Limb (tissue), 2 donors: ENCODE data around the gene KCNJ16.

ENCODE experiments used
- DNase-seq, 2 donors: peaks; one replicate each; pipeline ENCODE4 v3.0.0-alpha.2; 2016; ENCODE audit errors: extremely low spot score in 2 of 2

KCNJ16 gene

DNA sequence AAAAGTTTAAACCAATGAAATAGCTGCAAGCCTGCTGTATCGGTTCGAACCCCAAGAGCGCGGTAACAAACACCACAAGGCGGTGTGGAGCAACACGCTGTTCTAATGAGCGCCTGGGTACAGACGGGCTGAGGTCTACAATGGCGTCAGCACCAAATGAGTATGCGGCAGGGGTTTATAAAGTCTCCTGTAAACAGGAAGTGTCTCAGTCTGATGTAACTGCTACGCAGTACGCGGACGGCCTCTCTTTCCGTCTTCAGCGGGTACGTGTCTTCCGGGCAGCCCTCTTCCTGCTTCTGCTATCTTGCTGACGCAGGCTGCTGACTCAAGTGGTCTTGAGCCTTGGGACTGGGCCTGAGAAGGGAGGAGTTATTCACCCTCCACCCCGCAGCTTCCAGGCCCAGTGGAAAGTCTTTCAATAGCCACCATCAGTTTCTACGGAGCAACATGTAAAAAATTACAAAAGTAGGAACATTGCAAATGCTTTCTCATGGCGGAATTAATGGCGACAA is 53.8 kb downstream of the KCNJ16 start:
- no peak for DNase-seq

DNA sequence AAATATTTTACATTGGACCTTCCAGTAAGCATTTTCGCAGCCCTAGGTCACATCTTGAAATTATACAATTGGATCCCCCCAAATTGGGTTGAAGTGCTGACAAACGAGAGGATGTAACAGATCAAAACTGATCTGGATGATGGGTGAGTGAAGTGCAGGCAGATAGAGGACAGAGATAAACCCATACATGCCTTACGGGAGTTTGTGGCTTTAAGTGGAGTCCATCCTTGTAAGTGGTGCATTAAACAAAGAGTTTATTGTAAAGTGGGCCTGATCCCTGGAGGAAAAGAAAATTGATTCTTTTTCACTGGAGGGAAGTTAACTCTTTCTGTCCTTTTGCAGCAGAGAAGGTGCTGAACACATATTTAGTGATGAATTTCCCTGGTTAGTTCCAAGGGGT is 55.3 kb downstream of the KCNJ16 start:
- DNase-seq, result no peak

DNA sequence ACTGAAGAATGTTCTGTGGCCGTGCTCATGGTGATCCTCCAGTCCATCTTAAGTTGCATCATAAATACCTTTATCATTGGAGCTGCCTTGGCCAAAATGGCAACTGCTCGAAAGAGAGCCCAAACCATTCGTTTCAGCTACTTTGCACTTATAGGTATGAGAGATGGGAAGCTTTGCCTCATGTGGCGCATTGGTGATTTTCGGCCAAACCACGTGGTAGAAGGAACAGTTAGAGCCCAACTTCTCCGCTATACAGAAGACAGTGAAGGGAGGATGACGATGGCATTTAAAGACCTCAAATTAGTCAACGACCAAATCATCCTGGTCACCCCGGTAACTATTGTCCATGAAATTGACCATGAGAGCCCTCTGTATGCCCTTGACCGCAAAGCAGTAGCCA is 57.5 kb downstream of the KCNJ16 start:
- no peak for DNase-seq

DNA sequence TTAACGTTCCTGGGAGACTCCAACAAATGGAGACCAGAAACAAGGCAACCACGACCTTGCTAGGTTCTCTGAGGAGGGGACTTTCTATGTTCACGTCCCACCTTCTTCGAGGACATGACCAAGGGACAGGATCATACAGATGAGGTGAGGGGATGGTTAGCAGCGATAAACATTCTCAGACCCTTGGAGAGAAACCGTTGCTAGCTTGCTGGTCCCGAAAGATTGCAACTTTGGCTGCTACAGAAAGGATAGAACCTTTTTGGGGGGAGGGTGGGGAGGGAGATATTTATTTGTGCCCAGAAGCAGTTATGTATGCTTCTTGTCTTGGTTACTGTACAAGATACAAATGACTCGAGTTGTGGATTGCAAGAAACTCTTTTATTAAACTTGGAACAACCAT is 59.0 kb downstream of the KCNJ16 start:
- no peak for DNase-seq

DNA sequence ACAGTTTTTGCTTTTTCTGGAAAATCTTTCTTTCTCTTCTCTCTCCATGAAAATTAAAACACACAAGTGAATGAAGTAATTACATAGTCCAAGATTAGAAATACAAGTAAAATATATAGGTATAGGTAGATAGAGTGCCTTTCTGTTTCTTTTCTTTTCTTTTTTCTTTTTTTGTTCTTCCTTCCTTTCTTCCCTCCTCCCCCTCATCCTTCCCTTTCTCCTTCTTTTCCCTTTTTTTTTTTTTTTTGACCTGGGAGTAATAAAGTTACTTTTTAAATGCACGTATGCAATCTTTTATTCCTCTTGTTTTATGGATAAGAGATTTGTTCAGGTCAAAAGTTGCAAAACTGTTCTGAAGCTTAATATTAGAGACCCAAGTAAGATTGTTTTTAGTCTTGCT is 59.8 kb downstream of the KCNJ16 start:
- no peak for DNase-seq

DNA sequence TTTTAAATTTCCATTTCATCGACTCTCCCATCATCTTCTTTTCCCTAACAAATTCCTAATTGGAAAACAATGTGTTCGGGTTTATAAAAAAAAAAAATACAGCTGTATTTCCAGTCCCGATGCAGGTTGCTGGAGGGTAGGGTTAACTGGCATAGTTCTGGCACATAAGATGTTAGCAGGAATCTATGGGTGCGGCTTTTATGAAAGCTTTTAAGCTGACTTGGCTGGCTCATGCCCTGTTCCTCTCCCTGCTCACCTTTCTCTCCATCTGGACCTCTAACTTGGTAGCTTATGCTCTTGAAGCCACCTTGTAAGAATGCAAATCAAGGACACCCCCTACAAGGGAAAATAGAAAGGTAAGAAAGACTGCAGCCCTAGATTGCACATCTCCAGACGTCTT is 61.1 kb downstream of the KCNJ16 start:
- no peak for DNase-seq

DNA sequence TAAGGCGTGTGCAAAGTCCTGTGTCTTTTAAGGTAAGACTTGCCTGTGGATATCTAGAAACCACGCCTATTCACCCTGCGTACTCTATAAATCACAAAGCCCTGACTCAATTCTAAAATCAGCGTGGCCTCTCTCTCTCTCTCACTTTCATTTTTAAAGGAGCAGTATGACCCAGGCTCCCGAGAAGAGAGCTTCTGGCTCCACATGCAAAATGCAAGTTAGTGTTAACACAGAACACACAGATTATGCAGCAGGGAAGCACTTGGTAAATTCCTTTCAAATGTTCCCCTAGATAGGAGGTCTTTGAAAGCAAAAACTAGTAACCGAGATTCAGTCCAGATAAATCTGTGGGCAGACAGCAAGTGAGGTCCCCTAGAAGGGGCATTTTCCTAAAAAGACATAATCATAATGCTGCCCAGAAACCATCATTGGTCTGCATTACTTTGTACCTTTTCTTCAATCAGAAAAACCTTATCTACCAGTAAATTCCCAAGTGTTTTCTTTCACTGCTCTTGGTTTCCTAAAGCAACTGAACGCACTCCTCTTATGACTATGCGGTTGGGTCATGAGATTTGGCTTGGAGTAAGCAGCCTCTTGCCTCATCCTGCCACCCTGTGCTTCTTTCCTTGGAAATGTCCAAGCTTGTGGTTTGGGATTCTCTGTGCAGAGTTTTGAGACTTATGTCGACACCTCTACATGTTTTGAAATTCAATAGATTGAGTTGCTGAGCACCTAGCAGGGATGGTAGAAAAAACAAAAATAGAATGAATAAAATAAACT is 62.6 kb downstream of the KCNJ16 start:
- peak in 1 of 2 donors; percentile 24 for DNase-seq

DNA sequence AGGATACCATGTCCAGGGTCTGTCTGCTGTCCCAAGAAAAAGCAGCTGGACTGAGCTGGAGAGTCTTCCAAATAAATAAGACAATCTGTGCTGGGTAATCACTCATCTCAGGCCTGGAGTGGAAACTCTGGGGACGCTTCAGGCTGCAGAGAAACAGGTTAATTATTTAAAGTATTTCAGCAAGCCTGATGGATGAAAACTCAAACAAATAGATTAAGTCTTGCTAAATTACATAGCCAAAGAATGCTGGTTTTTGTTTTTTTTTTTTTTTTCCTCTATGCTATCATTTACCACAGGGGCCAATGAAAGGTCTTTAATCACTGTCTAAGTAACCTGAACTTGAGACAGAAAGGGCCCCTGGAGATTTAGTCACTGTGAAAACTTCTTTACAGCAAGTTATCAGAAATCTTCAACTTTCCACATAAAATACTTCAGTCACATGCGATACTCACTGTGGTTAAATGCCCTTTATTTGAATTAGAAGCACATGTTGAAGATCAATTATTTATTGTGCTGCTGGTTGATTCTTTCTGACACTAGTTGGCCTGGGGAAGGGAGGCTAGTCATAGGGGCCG is 63.4 kb downstream of the KCNJ16 start:
- no peak for DNase-seq

DNA sequence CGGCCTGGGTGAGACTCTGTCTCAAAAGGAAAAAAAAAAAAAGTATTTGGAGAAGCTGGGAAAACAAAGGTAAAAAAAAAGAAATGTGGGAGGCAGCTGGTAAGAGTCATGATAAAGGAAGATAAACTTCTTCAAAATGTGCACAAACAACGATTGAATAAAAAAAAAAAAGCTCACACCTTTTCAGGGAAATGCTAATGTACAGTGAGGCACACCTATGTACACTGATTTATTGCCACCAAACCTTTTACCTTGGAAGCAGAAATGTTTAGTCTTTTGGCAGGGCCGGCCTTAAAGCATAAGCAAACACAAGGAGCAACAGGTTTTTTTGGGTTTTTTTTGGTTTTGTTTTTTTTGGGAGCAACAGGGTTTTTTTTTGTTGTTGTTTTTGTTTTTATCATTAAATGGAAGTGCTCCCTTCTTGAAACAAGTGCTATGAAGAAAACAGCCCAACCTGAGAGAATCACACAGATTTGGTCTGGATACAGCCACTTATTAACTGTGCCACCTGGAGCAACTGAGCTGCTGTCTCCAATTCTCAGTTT is 64.5 kb downstream of the KCNJ16 start:
- peak in 1 of 2 donors; percentile 8 for DNase-seq

DNA sequence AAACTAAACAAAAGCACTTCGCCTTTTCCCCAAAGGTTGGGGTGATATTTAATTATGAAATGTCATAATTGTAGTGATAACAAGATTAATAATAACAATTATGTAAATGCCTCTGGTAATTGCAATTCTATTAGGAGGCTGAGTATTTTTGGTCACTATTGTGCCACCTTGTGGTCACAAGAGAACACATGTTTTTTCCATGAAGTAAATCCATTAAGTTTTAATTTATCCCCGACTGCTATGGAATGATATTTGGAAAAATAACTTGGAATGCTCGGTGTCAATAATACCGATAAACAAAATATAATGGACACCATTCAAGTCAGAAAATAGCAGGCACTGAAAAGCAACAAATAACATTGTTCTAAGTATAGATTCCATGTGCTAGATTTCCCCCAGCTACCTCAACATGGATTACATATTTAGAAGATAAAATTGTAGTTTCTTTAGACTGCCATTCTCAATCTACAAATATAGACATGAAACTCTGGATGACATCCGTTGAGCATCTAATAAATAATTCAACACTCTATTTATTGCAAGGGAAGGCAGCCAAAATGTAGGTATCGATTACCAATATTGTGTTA is 69.3 kb downstream of the KCNJ16 start:
- DNase-seq, result peak in 1 of 2 donors; percentile 51

DNA sequence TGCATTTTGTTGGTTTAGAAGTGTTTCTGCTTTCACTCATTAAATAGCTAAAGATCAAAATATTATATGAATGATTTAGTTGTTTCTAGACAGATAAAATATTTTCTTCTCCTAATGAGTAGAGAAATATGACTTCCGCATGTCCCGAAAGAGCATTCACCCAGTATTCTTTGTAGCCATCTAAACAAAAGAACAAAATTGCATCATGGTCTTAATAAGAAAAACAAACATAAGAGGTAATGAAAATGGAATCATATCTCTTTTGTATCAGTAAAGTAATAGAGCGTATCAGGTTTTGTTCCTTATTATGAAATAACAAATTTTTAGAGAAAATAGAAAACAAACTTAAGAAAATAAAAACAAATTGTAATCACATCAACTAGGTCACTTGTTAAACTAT is 78.2 kb downstream of the KCNJ16 start:
- no peak for DNase-seq

DNA sequence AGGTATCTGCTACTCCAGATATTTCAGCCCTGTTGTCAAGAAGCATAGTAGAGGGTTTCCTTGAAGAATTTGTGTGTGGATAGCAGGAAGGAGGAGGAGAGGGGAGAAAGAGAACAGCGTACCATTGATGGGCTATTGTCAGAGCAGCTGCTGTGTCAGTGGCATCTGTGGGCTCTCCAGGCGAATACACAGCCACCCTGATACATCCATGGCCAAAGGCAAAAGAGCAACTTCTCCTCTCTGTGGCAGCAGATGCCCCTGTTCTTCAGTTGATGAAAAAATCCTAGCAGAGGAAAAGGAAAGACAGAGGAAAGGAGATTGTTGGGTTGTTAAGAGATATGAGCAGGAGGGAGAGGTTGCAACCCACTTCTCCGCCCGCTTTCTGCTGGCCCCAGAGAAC is 82.1 kb downstream of the KCNJ16 start:
- no peak for DNase-seq

DNA sequence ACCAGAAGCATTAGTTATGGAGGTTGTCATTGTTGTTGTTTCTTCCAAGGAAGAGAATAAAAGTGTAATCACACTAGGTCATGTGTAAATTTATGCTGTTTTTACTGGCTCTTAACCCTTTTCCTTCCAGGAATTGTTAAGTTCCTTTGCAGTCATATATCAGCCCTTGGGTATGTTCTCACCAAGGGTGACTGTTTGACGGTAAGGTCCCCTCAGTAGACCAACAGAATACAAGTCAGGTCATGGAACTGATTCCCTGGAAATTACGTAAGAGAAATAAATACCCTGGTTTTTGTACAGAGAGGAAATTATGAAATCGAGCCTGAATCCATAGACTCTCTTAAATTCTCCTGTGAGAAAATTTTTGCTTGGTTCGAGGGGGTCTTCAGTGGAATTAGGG is 83.2 kb downstream of the KCNJ16 start:
- DNase-seq, result no peak

DNA sequence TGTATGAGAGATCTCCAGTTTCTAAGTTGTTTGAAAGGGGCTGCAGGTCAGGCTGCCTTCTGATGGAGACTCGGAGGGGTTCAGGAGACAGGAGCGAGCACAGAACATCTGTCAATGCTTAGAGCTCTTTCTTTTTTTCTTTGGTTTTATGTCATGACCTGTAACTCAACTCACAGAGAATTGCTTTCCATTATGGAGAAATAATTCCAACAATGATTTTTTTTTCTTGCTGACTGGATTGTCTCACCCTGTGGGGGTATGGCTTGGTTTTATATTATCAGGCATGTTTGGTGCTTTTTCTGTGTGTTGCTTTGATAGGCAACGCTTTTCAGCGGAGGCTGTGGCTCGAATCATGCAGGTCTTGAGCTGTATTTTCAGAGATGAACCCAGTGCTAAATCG is 83.6 kb downstream of the KCNJ16 start:
- no peak for DNase-seq

DNA sequence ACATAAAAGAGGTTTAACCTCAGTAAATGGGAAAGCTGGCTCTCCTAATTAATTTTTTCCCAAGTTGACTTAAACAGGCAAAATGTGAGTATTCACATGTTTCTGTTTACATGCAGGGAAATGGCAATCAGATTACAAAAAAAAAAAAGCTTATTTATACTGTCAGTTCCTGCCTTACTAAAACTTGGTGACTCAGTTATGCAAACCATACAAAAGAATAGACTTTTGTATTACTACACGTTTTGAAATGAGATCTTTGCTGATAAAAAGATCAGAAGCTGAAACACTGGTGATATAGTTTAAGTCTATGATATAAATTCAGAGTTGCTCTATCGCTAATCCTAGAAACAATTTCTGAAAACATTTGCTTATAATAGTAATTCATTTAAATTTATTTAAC is 85.0 kb downstream of the KCNJ16 start:
- no peak for DNase-seq

DNA sequence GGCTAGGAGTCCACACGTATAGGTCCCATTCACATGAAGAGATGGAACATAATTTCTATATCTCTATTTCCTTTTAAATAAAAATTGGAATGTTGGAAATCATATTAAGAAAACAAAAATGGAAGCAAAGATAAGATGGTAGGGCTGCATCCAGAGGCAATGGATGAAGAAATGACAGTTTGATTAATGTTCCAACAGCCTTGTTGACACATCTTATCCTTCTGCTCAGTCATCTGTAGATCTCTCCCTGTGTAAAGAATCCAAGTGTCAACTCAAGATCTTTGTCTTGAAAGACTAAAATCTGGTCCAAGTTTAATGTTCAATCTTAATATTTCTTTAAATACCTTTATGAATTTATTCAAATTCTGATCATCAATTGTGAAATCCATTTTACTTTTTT is 86.5 kb downstream of the KCNJ16 start:
- no peak for DNase-seq

DNA sequence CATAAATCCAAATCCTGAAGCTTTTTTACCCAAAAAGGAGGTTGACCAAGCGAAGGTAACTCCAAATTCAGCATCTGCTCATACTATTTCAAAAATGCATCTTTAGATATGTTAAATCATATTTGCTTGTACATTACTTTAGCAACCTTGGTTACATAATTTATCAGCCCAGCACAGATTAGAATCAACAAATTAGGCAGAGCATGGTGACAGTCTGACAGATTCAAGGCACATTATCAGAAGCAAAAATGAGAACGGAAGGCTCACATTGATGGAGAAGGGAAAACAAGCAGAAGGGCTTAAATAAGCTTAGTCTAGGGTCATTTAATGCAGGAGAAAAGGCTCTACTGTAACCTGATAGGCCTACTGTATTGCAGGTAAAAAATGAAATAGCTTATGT is 90.4 kb downstream of the KCNJ16 start:
- no peak for DNase-seq

DNA sequence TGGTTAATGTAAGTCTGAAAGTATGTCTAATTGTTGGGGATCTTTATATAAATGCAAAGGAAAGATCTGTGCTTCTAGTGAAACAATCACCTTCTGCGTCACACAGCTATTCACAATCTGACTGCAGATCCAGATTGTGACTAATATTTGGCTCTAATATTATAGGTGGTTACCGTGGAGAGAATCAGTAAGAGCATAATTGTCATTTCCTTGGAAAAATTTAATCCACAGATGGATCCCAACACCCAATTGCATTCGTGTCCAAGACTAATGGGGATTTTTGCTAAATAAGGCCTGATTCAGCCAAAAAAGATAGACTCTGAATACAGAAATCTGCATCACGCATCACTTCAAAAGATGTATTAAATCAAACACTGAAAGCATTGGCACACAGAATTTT is 91.6 kb downstream of the KCNJ16 start:
- no peak for DNase-seq

DNA sequence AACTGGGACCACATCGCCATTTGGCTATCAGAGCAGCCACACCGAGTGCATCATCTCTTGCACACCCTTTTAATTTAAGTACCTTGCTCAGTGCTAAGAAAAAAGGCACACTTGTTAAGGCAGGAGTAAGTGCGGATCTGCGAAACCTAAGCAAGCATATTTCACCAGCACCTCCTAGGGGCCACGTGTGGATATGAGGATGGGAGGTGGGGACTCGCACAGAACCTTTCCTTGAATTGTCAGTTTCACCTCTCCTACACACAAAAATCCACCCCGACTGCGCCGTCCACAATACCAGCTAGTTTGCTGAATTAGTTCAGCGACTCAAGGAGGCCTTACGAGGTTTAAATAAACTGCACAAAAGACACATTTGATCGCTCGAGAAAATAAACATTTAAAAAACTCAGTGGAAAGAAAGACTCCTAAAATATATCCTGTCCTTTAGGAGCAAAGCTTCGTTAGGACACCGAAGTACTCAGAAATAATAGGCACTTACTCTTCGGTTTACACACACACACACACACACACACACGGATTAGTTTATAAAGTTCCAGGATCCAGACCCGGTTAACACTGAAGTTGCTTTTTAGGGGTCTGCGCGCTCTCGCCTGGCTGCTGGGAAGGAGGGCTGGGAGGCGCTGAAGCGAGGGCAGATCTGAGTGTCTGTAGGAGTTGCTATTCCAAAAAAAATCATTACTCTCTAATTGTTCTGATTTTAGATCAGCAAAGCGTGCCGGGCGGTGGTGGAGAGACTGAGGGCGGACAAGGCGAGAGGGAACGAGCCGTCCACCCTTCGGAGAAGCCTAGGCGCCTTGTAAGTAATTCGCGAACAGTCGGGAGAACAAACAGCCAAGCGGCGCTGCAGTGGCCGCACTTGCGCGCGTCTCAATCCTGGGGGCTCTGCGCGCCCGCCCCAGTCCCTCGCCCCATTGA is 93.3 kb downstream of the KCNJ16 start:
- peak; percentile 74 to 76 for DNase-seq

DNA sequence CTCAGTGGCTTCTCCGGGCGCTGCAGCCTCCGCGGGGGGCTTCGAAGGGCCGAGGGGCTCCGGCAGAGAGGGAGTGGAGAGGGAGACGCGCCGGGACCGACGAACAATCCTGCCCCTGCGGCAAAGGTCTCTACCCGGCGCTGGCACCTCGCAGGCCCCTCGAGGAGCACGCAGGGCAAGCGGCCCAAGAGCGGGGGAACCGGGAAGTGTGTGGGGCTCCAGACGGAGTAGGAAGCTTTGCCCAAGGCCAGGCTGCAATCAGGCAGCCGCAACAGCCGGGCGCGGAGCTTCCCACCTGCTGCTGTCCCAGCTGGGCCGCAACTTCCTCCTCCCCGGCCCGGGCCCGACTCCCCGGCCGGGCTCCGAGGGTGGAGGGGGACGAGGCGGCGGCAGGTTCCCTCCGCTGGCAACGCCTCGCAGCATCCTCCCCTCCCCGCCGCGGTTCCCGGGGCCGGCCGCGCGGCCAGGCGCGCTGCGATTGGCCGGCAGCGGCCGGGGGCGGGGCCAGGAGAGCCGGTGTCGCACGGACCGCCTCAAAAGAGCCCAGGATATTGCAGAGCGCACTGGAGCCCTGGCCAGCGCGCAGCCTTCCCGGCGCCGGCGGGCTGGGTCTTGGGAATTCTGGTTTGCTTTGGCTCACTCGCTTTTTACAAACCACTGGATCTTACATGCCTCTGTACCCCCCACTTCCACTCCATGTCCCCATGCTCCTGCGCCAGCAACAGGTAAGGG is 94.1 kb downstream of the KCNJ16 start, which contains the start of gene KCNJ2:
Gene KCNJ2, plus strand, starts transcription at position 556 of the 732 bp plus-strand sequence. CDS start 5,508 bp downstream, outside the sequence.
- DNase-seq, result peak; percentile 83 to 91
